ENCODE measurements around the gene ITIH1.
A peak's percentile ranks its signal among the peaks of the same experiment; 100 is the strongest.

Gene ITIH1

DNA sequence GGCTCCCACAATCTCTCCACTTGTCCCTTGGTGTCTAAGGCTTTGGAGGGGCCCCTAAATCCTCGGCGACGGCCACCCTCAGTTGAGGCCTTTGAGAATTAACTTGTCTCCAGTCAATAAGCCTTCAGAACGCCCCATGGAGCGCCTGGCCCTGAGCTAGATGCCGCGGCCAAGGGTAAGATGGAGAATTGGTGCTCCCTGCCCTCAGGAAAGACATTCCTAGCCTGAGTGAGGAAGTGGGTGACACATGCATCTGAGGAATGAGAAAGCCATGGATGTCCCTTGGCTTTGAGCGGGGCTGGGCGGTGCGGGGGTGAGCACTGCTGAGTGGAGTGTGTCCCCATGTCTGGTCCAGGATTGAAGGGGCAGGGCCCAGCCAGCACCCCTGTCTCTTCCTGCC, 39.8 kb downstream of the ITIH1 start:
- FAIRE-seq, result no peak
- no peak for TF ChIP-seq CTCF (IDR thresholded peaks at IDR 0.05; ENCODE audit: insufficient read depth, missing control alignments)
- no peak for DNase-seq (ENCODE audit: insufficient read length, low spot score)

GRCh38 chr3:52817860-52818259, 40.5 kb downstream of the ITIH1 start:
- FAIRE-seq (no peak), DNase-seq (ENCODE audit: insufficient read length, low spot score) (no peak)
- no peak for TF ChIP-seq CTCF (IDR thresholded peaks at IDR 0.05; ENCODE audit: insufficient read depth, missing control alignments)

- TF ChIP-seq CTCF (IDR thresholded peaks at IDR 0.05; ENCODE audit: insufficient read depth, missing control alignments), result no peak
- FAIRE-seq (no peak), DNase-seq (ENCODE audit: insufficient read length, low spot score) (no peak)
These were observed 42.5 kb downstream of the ITIH1 start for GRCh38 chr3:52819936-52820335.

DNA sequence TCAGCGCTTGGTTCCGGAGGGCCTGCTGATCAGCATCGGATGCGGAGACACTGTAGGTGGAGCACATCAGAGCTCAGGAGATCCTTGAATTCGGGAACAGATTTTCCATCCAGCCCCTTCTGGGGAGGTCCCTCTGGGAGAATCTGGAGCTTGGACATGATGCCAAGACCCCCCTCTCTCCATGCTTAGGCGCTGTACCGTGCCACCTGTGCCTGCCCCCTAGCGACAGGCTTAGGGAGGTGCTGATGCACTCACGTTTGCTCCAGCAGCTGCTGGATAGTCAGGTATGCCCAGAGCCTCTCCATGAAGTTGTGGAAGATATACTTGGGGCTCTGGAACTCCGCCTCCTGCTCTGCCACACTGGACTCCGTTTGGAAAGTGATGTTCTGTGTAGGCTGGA, 43.3 kb downstream of the ITIH1 start:
- FAIRE-seq (no peak), DNase-seq (ENCODE audit: insufficient read length, low spot score) (peak; percentile 56)

GRCh38 chr3:52822363-52822762, 45.0 kb downstream of the ITIH1 start:
- TF ChIP-seq CTCF (IDR thresholded peaks at IDR 0.05; ENCODE audit: insufficient read depth, missing control alignments), result no peak
- DNase-seq (ENCODE audit: insufficient read length, low spot score) (no peak), FAIRE-seq (no peak)

More for the DNA sequence above, 43.3 kb downstream of the ITIH1 start:
- TF ChIP-seq CTCF (IDR thresholded peaks at IDR 0.05; ENCODE audit: insufficient read depth, missing control alignments), result peak; percentile 58

- no peak for TF ChIP-seq CTCF (IDR thresholded peaks at IDR 0.05; ENCODE audit: insufficient read depth, missing control alignments)
- FAIRE-seq (no peak), DNase-seq (ENCODE audit: insufficient read length, low spot score) (no peak)
These were observed 46.6 kb downstream of the ITIH1 start for GRCh38 chr3:52824037-52824436.

DNA sequence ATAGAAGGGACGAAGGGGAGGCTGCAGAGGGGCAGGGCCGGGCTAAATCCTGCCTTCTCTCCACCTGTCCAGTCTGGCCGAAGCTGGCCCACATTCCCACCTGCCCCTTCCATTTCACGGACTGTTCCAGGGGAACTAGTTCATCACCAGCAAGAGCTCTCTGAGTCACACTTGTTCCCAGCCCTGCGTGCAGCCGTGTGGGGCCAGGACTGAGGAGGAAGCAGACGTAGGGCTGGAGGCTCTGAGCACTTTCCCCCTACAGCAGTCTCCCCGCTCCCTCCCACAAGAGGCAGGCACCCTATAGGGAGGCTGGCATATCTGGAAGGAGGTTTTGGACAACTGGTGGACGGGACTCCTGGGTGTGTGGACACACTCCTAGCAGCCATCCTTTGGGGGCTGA, 50.0 kb downstream of the ITIH1 start:
- TF ChIP-seq CTCF (IDR thresholded peaks at IDR 0.05; ENCODE audit: insufficient read depth, missing control alignments), result no peak
- FAIRE-seq, result no peak
- DNase-seq (ENCODE audit: insufficient read length, low spot score), result no peak

All from D721Med (cell line).